ENCODE data around the gene UBAC2.

The UBAC2 gene

DNA sequence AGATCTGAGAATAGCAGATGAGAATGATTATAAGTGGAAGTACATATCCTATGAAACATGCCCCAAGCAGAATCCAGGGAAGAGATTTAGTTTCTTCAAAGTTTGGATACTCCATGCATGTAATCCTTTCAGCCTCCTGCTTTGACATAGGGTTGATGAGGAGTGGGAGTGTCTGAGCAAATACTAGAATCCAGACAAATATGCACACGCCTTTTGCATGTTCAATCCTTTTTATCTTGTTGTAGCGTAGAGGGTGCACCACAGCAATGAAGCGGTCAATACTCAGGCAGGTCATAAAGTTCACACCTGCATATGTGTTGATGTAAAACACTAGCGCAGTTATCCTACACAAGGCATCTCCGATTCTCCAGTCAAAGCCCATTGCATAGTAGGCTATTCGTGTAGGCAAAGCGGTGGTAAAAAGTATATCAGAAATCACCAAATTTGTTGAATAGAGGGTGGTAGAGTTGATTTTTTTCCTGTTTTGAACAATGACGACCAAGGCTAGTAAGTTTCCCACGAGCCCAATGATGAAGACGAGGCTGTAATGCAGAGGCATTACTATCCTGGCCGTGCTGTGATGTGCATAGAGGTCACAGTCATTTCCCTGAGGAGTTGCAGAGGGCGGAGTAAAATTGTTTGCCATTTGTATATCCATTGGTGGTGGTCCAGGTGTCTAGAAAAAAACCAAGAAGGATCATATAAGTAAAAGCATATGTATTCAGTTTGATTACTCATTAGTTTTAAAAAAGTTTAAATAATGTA, 95.0 kb downstream of the UBAC2 start:
- no peak for DNase-seq (ENCODE audit: low read depth, low spot score)

DNA sequence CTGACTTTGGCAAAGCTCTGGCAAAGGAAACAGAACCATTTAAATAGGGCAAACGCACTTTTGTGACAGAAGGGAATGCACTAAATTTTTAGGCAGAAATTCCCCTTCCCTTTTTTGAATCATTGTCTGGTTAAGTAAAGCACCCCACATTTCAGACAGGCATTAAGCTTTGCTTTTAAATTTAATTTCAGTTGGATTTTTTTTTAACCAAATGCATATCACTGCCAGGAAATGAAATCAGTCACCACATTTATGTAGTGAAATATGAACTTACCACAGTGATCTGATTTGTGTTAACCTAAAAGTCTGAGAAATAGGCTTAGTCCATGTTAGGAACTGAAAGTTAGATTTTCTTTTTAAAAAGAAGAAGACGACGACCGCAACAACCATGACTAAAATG, 95.7 kb downstream of the UBAC2 start:
- no peak for DNase-seq (ENCODE audit: low read depth, low spot score)

DNA sequence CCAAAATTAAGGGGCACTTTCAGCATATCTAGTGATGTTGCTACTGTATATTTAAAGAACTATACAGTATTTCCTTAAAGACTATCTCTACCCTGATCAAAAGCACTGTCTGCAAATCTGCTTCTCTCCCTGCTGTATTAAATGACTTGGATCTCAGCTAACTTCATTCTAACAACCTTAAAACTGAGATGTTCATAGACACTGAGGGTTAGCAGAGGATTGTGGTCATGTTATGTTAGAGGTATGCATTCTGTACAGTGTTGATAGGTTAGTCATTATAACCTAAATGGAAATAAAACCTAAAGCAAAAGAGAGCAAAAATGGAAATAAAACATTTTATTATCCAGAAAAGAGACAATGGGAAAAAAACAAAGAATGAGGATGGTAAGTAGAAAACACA, 96.7 kb downstream of the UBAC2 start:
- no peak for DNase-seq (ENCODE audit: low read depth, low spot score)

DNA sequence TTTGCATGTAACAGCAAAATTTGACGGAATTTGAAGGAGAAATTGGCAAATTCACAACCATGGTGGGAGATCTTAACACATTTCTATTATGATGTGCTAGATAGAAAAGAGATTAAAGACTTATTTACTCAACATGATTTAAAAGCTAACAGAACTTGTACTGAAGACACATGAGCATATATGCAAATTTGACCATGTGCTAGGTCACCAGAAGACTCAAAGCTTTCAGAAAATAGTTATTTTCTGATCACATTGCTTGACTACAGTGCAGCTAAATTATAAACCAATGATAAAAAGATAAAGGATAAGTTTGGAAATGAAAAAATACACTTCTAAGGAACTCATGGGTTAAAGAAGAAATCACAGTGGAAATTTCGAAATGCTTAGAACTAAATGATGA, 97.4 kb downstream of the UBAC2 start:
- DNase-seq (ENCODE audit: low read depth, low spot score): no peak

DNA sequence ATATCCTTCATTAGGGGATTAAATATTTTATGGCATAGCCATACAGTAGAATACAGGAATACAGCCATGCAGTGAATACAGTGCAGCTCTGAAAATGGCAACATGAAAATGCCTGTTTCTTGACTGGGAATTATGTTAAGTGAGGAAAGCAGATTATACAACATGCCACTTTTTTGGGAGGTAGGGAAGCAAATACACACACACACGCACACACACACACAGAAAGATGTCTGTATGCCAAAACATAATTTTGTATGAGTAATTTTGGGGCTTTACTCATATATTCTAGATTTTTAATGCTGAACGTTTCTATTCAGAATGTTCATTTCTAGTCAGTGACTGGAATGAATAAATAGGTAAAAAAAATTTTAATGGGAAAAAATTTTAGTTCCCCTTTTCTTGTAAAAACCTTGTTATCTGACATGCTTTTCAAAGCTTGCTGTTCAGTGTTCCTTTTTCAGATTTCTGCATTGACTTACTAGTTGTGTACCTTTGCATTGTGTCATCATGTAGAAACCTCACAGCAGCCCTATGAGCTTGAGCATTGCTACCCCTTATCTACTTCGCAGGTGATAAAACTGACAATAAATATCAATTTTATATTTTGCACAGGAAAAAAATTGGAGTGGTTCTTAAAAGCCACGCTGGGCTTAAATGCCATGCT, 98.7 kb downstream of the UBAC2 start:
- DNase-seq (ENCODE audit: low read depth, low spot score): no peak

DNA sequence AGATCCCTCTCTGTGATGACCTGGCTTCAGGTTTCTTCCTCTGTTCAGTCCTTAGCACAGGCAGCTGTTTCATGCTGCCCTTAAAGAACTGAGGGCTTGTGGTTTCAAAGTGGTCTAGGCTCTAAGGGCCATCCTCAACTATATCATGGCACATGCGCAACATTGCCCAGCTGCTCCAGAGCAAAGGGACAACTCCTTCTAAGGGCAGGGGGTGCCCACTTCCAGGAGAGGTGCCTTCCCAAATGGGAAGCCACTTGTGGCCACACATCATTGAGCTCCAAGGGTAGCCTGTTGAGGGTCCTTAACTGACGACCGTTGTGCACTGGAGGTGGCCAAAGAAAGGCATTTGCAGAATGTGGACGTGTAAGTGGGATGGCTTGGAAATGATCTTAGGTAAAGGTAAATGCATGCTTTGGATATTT, 99.3 kb downstream of the UBAC2 start:
- DNase-seq (ENCODE audit: low read depth, low spot score): no peak

DNA sequence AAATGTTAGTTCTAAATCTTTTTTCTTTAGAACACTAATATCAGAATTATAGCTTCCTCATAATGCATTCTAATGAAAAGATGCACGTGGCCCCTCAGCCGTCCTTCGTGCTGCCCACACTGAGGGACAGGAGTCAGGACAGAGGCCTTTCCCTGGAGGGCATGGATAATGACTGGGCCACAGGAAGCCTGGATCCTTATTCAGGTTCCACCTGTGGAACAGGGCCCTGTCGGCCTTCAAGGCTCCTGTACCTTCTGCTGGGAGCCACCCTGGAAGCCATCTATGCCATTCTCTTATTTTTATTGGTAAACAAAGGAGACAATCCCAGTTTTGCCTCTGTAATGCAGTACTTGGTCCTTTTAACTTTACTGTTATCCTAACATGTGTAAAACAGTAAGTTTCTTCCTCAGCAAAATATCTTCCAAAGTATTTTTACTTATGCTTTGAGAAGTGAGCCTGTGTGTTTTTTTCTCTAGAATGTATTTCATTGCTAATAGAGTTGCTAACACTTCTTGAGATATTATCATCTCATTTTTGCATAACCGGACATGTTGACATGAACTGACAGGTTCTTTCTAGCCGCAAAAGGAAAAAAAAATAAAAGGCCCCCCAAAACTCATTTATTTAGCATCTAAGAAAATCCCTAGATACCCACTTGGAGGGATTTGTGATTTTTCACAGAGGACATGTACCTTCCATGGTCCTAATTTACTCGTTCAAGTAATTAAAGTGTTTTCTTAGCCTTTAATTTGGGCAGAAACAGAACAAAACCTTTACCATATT, 100.6 kb downstream of the UBAC2 start:
- DNase-seq (ENCODE audit: low read depth, low spot score): no peak

DNA sequence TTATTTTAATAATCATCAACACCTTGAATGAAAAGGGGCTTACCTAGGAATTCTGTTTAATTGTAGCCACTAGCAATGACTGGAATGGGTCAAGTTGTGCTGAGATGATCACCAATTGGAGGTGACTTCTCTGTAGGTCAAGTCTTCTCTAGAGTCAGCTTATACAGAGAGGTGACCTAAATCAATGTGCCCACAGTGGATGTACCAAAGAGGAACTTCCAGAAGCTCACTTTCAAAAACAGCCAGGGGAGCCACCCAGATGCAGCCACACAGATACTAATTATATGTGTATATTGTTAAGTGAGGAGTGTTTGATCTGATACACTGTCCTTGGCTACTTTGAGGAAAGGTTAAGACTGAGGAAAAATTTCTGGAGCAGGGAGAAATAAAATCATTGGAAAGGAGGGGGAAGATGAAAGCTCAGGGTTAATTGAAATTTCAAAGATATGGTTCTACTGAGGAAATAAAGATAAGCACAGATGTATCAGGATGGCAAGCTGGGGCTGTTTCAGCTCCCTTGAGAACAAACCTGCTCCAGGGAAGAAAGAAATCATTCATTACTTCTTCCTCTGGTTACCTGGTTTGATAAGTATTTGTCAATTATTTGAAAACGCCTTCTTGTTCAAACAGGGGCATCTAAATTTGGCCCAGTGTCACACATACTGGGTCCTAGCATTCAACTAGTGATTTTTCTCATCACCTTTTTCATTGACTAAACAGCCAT, 101.4 kb downstream of the UBAC2 start:
- no peak for DNase-seq (ENCODE audit: low read depth, low spot score)

DNA sequence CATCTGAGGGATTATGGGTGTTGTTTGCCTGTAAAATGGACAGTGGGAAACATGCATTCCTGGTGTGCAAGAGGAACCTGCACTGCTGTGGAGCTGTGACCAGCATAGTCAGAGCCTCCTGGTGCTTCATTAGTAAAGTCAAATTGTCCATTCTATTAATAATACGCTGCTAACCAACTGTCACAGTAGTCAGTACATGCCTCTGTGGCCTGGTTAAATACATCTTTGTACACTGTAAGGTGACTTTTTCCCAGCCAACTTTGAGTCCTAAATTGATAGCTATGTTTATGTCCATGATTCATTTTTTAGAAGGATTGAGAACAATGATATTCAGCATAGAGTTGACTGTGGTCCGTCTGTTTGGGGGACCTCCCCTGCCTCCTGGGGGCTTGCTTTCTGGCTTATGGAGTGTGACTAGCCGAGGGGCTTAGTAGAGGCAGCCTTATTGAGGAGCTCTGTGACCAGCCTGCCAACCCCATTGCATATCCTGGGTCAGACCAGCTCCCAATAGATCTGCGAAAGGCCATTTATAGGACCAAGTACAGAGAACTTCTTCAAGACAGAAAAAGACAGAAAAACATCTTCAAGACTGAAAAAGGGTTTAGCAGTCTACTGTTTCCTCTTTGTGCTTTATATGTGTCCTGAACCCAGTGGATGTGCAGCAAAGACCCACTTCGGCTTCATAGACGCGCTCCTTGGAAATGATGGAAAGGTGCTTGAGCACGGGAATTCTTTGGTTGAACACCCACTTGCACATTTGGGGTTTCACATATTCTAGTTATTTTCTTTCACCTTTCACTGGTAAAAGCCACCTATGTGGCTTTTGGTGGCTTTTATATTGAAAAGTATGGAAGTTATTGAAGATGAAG, 102.2 kb downstream of the UBAC2 start:
- DNase-seq (ENCODE audit: low read depth, low spot score): no peak

DNA sequence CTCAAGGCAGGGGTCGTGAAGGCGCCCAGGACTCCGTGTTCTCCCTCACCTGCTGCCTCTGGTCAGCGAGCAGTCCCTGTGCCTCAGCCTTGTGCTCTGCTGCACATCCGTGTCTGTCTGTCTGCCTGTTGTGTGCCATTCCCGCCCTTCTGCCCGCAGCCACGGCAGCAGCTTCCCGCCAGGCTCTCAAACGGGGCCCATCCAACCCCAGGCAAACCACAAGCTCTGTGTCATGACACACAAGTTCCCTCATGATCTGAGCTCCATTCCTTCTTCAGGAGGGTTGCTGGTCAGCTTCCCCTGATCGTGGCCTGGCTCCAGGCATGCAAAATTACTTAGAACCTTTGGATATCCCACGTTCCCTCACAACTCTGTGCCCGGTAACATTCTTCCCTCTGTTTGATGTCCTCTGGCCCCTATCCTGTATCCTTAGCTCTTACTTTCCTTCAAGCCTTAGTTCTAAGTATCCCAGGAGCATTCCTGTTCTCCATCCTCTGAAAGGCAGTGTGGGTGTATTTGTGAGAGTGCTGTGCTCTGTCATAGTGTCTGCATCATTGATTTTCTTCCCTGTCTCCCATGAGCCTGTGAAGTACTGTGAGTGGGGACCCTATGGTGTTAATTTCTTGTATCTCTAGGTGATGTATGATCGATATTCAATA, 103.3 kb downstream of the UBAC2 start:
- DNase-seq (ENCODE audit: low read depth, low spot score): no peak

DNA sequence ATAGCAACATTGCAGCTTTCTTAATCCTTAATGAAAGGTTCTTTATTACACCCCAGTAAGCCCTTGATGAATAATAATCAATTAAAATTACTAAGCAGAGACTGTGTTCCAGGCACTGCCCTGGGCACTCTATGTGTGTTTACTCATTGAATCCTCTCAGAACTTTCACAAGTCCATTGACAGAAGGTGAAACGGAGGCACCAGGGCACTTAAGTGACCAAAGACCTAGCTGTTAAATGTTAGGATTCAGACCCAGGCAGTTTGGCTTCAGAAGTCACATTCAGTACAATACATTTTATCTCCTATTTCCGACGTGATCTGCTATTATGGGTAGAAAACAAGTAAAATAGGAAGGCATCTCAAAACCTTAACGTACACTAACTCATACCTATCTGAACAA, 103.9 kb downstream of the UBAC2 start:
- no peak for DNase-seq (ENCODE audit: low read depth, low spot score)

DNA sequence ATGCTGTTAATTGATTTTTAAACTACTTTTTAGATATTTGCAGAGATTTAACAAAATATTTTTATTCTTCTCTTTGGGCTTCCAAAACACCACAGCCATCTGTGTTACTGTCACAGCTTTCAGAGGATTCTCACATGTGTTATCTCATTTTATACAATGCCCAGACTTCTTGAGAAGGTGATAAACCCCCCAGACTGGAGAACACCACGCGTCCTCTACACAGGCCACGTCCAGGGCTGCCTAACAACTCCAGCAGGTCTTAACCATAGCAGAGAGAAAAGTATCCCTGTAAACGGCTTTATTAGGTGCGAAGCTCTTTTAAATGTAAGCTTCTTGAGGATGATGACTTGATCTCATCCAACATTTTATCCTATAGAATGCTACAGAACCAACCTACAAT, 104.5 kb downstream of the UBAC2 start:
- no peak for DNase-seq (ENCODE audit: low read depth, low spot score)

DNA sequence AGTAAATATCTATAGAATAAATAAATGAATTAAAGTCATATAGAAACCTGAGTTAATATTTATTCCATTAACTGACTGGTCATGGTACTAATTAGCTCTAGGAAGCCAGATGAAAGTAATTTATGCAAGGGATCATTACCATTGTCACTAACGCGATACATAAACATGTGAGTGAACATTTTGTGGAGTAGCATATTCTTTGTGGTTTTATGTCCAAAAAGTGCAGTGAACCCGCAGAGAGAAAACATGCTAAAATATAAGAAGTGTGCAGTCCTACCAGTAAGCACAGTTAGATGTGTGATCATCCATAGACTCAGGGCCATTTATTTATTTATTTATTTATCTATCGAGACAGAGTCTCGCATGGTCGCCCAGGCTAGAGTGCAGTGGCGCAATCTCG, 104.9 kb downstream of the UBAC2 start:
- no peak for DNase-seq (ENCODE audit: low read depth, low spot score)

DNA sequence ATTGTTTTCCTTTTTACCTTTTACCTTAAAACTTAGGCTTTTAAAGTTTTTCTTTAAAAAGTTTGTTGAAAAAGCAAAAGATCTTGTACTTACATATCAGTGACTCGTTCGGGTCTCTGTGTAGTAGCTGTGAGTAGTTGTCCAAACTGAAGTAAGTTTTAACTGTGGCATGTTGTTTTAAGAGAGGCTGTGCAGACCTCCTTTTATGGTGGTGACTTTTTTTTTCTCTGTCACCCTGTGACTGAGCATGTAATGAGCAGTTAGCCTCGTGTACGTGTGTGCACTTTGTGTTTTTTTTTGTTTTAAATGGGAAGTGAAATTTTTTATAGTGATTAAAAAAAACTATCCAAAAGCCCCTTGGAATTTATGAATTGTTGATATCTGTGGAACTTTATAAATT, 106.6 kb downstream of the UBAC2 start, which contains the start of gene GPR183:
Gene GPR183 (minus strand): TSS at position 153 of the 400 bp plus-strand sequence. CDS start 11,254 bp downstream, outside the sequence.
- DNase-seq (ENCODE audit: low read depth, low spot score): no peak

DNA sequence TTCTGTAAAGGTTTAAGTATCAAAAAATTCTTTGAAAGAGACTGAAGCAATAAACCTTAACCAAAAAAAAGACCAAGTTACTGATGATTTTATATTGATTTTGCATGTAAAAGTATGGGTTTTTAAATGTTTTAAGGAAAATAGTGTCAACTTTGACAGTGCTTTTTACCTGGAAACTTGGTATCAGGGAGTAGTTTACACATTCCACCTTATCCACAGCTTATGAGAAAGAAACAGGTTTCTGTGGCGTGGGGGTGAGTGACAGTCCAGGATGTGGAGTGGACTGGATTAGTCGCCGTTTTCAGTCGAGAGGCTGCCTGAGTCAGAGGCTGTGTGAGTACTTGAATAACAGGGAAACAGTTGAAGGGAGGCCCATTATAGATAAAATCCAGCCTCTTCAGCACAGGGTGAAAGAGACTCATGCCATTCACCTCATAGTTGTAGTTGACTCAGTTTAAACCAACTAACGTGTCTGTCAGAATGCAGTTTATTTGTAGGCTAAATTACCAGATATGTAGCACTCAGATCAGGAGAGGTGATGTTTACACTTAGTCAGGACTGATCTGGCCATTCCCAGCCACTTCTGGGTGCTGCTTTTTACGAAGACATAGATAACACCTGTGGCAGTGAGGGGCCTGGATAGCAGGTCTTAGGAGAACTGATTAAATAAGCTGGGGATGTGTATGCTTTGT, 107.1 kb downstream of the UBAC2 start:
- DNase-seq (ENCODE audit: low read depth, low spot score): no peak

DNA sequence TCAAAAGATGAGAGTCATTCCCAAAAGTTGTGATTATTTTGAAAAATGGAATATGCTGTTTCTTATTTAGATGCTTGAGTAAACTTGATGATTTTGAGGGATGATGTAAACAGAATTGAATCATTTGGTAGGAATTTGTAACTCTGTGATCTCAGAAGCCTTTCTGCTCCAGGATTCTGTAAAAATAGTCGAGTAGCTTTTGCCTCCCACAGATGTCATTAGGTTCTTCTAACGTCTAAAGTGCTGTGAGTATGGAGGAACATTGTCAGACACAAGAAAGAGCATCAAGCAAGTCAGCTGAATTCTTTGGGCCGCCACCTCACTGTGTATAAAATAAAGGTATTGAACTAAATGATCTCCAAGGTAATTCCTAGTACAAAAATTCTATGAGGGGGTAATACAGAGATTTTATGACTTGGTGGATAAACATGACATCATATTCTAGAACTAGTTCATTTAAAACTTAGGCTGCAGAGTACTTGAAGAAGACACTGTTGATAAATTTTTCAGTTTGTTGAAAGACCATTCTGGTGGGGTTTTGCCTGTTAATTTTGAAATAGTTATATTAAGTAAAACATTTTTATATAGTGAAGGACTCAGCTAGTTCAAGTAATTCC, 107.9 kb downstream of the UBAC2 start:
- DNase-seq (ENCODE audit: low read depth, low spot score): no peak

DNA sequence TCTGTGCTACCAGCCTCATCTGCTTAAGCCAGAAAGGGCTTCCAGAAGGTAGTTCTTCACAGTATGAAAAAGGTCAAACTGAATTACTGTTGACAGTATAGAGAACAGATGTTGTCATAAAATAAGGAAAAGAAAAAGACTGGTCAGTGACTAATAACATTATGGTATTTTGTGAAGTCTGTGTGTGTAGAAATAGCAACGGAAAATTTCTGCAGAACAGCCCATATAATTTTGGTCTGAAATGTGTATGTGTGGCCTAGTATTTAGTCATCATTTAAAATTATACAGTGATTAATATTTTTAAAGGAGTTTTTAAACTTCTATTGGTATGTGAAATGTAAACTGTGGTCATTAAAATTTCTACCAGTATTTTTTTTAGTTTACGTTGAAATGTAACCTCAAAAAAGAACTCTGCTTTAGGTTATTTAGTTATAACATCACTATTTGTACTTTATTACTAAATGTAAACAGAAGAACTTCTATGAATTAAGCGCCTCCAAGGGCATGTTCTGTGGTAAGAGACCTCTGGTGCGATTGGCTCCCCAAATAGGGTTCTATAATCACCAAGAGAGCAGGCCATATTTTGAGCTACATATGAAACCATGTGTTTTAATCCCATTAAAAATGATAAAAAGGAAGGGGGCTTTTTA, 109.9 kb downstream of the UBAC2 start:
- no peak for DNase-seq (ENCODE audit: low read depth, low spot score)

DNA sequence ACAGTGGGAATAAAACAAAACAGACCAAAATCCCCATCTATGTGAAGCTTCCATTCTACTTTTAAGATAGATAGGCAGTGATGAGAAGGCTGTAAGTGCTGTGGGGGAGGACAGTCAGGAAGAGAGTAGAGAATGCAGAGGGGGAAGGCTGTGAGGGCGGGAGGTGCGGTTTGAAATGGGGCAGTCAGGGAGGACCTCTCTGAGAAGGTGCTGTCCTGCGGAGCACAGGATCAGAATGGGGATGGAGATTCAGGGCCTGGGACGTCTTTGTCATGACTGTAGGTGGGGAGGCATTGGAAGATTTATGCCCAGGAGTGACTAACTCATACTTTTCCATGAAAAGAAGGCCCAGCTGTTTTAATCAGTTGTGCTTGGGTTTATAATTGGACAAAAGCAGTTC, 110.5 kb downstream of the UBAC2 start:
- DNase-seq (ENCODE audit: low read depth, low spot score): no peak
